ENCODE data around the gene MYO1D. TPM values are rescaled to one million over a fixed set of nuclear protein-coding genes. Genes with fewer than 3 reads are reported as not detected.

MYO1D gene
- total RNA-seq, 1 experiment from 2014 or later: 35.7 TPM

DNA sequence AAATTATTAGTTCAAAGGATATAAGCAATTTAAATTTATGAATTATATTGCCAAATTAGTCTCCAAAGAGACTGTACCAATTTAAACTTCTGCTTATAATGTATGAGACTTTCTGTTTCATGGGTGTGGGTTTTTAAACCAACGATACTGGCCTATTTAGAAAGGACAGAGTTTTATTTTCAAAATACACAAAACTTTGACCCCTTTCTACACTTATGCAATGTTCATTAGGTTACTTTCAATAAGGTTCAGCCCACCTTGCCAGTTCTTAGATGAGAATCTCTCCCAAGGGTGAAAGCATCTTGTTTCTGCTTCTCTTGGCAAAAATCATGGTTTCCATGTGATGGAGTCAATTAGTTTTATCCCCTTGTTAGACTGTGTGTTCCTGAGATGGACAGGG lies 84.7 kb downstream of the MYO1D start:
- Histone ChIP-seq H3K4me3 (replicated peaks in 1 of 2; ENCODE audit: low read depth in 1 of 2, low read length in 2 of 2) (no peak overlapping the region), H3K79me2 (ENCODE audit: insufficient read depth, low read length) (no peaks in the 10 kb centered on the region), H3K9ac (ENCODE audit: low read length) (no peak overlapping the region), H3K27ac (ENCODE audit: low read depth, low read length) (no peak overlapping the region), H3K27me3 (ENCODE audit: insufficient read depth, low read length) (no peaks in the 10 kb centered on the region), H3K9me2 (ENCODE audit: insufficient read depth) (no peaks in the 10 kb centered on the region), H3K4me1 (ENCODE audit: control insufficient read depth in 1 of 2, insufficient read depth in 2 of 2, low read length in 2 of 2) (no peaks in the 10 kb centered on the region), H3K4me2 (ENCODE audit: low read length) (no peak overlapping the region), H3K9me3 (ENCODE audit: control insufficient read depth in 1 of 2, insufficient read depth in 1 of 2, low read depth in 1 of 2, low read length in 2 of 2) (no peaks in the 10 kb centered on the region), H3K36me3 (ENCODE audit: control insufficient read depth in 1 of 2, insufficient read depth in 2 of 2, low read length in 2 of 2) (no peaks in the 10 kb centered on the region), H4K20me1 (ENCODE audit: insufficient read depth) (no peaks in the 10 kb centered on the region), H2AFZ (ENCODE audit: low read depth, low read length, poor library complexity, severe bottlenecking) (no peak overlapping the region)
- no peak for ATAC-seq
- intact Hi-C loops (cut with micrococcal nuclease): no loop called here
- POLR2A ChIA-PET: no interaction called here
- no peak for DNase-seq (ENCODE audit: low read depth, low spot score)
- CTCF ChIA-PET: interaction anchor here (1.1 kb wide), 2 partner anchors 9 to 85 kb away, joined by 4 to 5 read pairs; partner anchors contain the start of gene MYO1D
- TF ChIP-seq EZH2 (IDR thresholded peaks at IDR 0.05) (no peak), CBX3 (IDR thresholded peaks at IDR 0.05; ENCODE audit: low read depth) (no peak), EZH2phosphoT487 (IDR thresholded peaks at IDR 0.05; ENCODE audit: borderline replicate concordance) (no peak), ELF1 (IDR thresholded peaks at IDR 0.05; ENCODE audit: borderline replicate concordance, low read depth) (no peak), EGR1 (IDR thresholded peaks at IDR 0.05; ENCODE audit: low read depth) (no peak), CEBPB (IDR thresholded peaks at IDR 0.05; ENCODE audit: low read depth) (no peak), SP1 (IDR thresholded peaks at IDR 0.05; ENCODE audit: low read depth) (no peak), YY1 (IDR thresholded peaks at IDR 0.05; ENCODE audit: extremely low read depth, insufficient replicate concordance, low read depth, low read length) (no peak), SIN3A (IDR thresholded peaks at IDR 0.05; ENCODE audit: low read depth) (no peak)
- TF ChIP-seq, protein P1, sequence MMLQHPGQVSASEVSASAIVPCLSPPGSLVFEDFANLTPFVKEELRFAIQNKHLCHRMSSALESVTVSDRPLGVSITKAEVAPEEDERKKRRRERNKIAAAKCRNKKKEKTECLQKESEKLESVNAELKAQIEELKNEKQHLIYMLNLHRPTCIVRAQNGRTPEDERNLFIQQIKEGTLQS (IDR thresholded peaks at IDR 0.05): no peak
- BruUV-seq (replicated peaks): no TSS peak
- RAD21 ChIA-PET (ENCODE audit: low non-redundant PET in 1 of 2, low total read pairs in 2 of 2, uncharacterized antibody in 2 of 2, unreplicated experiment in 2 of 2): no interaction called here

DNA sequence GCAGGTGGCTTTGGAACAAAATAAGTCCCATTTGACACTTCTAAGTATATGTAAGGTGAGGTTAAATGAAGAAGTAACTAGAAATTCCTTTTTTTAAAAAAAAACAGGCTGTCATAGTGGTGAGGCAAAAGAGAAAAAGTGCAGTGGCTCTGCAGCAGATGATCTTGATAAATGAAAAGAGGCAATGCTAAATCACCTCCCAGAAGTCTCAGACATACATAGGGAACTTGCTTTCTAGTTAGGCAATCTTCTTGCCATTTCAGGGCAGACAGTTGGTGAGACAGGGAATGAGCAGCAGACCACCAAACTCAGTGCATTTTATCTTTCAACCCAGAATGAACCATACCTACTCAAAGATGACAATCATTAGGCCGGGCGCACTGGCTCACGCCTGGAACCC lies 90.8 kb downstream of the MYO1D start:
- CTCF ChIA-PET: interaction anchor here (1.4 kb wide), 2 partner anchors 91 to 124 kb away, joined by 4 to 10 read pairs; partner anchors contain the start of gene MYO1D

More for the DNA sequence above, 90.8 kb downstream of the MYO1D start:
- Histone ChIP-seq H3K4me2 (ENCODE audit: low read length) (no peak overlapping the region), H2AFZ (ENCODE audit: low read depth, low read length, poor library complexity, severe bottlenecking) (no peak overlapping the region), H3K9me3 (ENCODE audit: control insufficient read depth in 1 of 2, insufficient read depth in 1 of 2, low read depth in 1 of 2, low read length in 2 of 2) (no peaks in the 10 kb centered on the region), H4K20me1 (ENCODE audit: insufficient read depth) (no peaks in the 10 kb centered on the region), H3K27ac (ENCODE audit: low read depth, low read length) (no peak overlapping the region), H3K79me2 (ENCODE audit: insufficient read depth, low read length) (no peaks in the 10 kb centered on the region), H3K4me1 (ENCODE audit: control insufficient read depth in 1 of 2, insufficient read depth in 2 of 2, low read length in 2 of 2) (no peaks in the 10 kb centered on the region), H3K4me3 (replicated peaks in 1 of 2; ENCODE audit: low read depth in 1 of 2, low read length in 2 of 2) (no peak overlapping the region), H3K9me2 (ENCODE audit: insufficient read depth) (no peaks in the 10 kb centered on the region), H3K9ac (ENCODE audit: low read length) (no peak overlapping the region), H3K36me3 (ENCODE audit: control insufficient read depth in 1 of 2, insufficient read depth in 2 of 2, low read length in 2 of 2) (no peaks in the 10 kb centered on the region), H3K27me3 (ENCODE audit: insufficient read depth, low read length) (no peaks in the 10 kb centered on the region)
- POLR2A ChIA-PET: no interaction called here
- no peak for DNase-seq (ENCODE audit: low read depth, low spot score)
- ATAC-seq: no peak
- RAD21 ChIA-PET (ENCODE audit: low non-redundant PET in 1 of 2, low total read pairs in 2 of 2, uncharacterized antibody in 2 of 2, unreplicated experiment in 2 of 2): no interaction called here
- no TSS peak for BruUV-seq (replicated peaks)
- TF ChIP-seq, protein P2, sequence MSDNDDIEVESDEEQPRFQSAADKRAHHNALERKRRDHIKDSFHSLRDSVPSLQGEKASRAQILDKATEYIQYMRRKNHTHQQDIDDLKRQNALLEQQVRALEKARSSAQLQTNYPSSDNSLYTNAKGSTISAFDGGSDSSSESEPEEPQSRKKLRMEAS (IDR thresholded peaks at IDR 0.05): no peak
- no peak for TF ChIP-seq ELF1 (IDR thresholded peaks at IDR 0.05; ENCODE audit: borderline replicate concordance, low read depth)
- no peak for TF ChIP-seq SIN3A (IDR thresholded peaks at IDR 0.05; ENCODE audit: low read depth)
- no peak for TF ChIP-seq YY1 (IDR thresholded peaks at IDR 0.05; ENCODE audit: extremely low read depth, insufficient replicate concordance, low read depth, low read length)
- TF ChIP-seq, protein P3, sequence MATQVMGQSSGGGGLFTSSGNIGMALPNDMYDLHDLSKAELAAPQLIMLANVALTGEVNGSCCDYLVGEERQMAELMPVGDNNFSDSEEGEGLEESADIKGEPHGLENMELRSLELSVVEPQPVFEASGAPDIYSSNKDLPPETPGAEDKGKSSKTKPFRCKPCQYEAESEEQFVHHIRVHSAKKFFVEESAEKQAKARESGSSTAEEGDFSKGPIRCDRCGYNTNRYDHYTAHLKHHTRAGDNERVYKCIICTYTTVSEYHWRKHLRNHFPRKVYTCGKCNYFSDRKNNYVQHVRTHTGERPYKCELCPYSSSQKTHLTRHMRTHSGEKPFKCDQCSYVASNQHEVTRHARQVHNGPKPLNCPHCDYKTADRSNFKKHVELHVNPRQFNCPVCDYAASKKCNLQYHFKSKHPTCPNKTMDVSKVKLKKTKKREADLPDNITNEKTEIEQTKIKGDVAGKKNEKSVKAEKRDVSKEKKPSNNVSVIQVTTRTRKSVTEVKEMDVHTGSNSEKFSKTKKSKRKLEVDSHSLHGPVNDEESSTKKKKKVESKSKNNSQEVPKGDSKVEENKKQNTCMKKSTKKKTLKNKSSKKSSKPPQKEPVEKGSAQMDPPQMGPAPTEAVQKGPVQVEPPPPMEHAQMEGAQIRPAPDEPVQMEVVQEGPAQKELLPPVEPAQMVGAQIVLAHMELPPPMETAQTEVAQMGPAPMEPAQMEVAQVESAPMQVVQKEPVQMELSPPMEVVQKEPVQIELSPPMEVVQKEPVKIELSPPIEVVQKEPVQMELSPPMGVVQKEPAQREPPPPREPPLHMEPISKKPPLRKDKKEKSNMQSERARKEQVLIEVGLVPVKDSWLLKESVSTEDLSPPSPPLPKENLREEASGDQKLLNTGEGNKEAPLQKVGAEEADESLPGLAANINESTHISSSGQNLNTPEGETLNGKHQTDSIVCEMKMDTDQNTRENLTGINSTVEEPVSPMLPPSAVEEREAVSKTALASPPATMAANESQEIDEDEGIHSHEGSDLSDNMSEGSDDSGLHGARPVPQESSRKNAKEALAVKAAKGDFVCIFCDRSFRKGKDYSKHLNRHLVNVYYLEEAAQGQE (IDR thresholded peaks at IDR 0.05; ENCODE audit: low read depth): no peak
- TF ChIP-seq SRF (IDR thresholded peaks at IDR 0.05; ENCODE audit: low read depth): no peak
- no peak for TF ChIP-seq TCF7L2 (IDR thresholded peaks at IDR 0.05; ENCODE audit: borderline replicate concordance, extremely low read depth, insufficient read depth, insufficient read length)
- no peak for TF ChIP-seq JUND (IDR thresholded peaks at IDR 0.05)
- TF ChIP-seq SP1 (IDR thresholded peaks at IDR 0.05; ENCODE audit: low read depth): no peak
- TF ChIP-seq CEBPB (IDR thresholded peaks at IDR 0.05; ENCODE audit: low read depth): no peak
- intact Hi-C loops (cut with micrococcal nuclease): loop anchor here (10.0 kb wide), 2 partner anchors 889 to 969 kb away; no protein-coding TSS in a partner anchor

Data from HCT116 (cell line).